HG03064 (cell line): ENCODE data around the gene SLC2A11.

Experiments
- ATAC-seq: cut with Tn5 transposase; IDR thresholded peaks from one replicate; pipeline ENCODE4 v1.9.1; 2021; ENCODE audit warnings: low read depth; ENCODE audit not compliant: unreplicated experiment

SLC2A11 gene

DNA sequence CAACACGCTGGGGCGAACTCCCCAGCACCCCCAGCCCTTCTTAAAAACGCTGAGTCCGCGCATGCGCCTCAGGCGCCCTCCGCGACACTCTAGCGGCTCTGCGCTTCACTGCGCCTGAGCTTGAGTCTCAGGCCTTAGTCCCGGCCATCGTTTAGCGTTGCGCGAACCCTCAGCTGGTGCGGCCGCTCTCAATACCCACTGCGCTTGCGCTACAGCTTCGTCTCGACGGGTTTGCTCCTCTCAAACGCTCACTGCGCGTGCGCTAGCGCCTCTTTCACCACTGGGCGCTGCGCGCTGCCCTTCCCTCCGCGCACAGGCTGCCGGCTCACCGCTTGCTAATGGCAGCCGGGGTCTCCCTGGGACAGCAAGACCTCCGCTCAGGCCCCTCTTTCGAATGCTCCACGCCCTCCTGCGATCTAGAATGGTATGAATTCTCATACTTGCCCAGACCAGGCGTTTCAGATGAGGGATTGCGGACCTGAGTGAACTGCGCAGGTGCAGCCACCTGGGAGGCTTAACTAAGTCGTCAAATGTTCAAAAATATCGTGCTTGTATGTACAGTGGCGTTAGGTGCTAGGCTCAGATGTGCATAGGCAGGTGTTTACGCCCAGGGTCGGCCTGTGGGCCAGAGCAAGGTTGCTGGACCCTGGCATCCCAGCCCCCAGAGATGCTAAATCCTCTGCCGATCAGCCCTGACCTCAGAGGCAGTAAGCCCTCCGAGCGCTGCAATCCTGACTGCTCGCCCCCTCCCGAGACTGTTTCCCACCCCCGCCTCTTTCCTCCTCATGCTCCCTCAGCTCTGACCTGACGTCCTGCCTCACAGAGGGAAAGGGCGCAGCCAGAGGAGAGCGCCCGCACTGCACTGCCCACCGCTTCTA is at the start of gene SLC2A11:
TSS of gene SLC2A11 (plus strand) at position 270 of the 878 bp plus-strand sequence. CDS start at position 395, 125 bp downstream.
- peak; percentile 90 for ATAC-seq

- no peak for ATAC-seq
These were observed 45.3 kb upstream of the SLC2A11 start for GRCh38 chr22:23812378-23812777.

DNA sequence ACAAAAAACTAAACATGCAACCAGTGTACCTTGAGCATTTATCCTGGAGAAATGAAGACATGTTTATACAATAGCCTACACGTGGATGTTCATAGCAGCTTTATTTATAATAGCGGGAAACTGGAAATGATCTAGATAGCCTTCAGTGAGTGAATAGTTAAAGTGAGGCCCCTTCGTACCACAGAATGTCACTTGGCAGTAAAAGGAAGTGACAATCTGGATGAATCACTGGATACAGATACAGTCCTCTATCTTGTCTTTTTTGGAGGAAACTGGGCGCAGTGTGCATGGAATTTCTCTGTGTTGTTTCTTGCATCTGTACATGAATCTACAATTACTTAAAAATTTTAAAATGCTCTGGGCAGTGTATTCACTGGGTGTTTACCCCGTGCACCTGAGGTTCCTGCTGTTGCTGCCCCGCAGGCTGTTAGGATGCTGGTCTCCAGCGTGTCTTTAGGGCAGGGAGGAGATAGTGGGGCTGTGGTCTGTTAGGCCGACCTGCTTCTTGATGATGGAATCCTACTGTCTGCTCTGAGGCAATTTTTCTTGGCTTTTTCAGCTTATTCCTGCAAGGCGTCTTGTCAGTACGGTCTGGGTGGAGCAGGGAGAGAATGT is 42.0 kb upstream of the SLC2A11 start:
- no peak for ATAC-seq

DNA sequence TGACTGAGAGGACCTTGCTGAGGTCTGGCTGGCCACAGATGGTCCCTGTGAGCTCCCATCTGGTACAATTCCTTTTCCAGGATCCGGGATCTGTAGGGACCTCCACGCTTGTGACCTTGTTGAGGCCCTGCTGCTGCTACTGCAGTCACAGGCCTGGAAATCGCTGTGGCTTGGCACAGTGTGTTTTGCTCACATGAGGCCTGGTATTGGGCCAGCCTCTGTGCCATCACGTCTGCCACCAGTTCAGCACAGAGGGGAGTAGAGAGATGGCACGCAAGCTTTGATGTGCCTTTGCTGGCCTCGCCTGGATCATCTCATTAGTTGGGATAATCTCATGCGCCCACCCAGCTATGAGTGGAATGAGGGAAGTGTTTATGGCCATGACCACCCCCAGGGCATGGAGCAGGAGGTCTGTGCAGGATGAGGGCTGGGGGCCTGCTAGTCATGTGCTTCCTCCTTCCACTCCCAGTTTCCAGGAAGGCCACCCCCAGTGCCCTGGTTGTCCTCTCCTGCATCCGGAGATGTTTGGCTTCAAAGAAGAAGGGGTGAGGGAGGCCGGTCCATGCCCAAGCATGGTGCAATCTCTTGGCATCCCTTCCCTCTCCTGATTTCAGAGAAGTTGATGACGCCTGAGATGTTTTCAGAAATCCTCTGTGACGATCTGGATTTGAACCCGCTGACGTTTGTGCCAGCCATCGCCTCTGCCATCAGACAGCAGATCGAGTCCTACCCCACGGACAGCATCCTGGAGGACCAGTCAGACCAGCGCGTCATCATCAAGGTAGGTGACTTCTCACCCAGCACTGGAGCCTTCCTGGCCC is 41.3 kb upstream of the SLC2A11 start:
- no peak for ATAC-seq

DNA sequence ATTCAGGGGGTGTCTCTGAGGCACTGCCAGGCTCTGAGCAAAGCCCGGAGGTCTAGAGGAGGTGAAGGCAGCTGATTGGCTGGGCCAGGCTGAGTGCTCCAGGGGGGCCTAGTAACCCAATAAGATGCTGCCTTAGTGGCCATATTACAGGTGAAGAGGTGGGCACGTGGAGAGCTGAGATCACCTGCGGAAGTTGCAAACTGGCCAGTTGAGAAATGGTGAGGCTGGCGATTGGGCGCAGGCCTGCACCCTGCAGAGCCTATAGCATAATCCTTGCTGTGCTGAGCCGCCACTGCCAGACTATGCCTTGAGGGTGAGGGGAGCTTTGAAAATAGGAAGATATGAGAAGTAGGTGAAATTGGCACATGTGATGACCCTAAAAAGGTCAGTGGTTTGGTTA is 40.5 kb upstream of the SLC2A11 start:
- ATAC-seq, result no peak

GRCh38 chr22:23818541-23818940 is 39.1 kb upstream of the SLC2A11 start:
- no peak for ATAC-seq

DNA sequence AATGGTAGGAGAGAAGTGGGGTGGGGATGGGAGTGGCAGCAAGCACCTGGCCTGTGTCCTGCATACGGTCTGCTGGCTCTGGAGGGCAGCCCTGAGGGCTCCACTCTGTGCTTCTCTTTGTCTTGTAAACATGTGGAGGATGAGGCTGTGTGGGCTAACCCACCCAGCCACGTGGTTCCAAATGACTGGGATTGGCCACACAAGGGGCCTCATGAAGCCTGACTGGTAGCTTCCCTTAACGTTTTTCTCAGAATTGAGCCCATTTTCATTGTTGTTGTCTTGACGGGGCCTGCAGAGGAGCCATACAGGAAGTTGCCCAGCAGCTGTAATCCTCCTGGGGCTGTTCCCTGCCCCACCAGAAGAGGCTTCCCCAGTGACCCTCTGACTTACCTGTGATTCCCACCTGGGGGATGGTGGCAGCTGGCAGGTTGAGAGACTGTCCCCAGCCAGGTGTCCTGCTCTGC is 36.9 kb upstream of the SLC2A11 start:
- ATAC-seq, result no peak

DNA sequence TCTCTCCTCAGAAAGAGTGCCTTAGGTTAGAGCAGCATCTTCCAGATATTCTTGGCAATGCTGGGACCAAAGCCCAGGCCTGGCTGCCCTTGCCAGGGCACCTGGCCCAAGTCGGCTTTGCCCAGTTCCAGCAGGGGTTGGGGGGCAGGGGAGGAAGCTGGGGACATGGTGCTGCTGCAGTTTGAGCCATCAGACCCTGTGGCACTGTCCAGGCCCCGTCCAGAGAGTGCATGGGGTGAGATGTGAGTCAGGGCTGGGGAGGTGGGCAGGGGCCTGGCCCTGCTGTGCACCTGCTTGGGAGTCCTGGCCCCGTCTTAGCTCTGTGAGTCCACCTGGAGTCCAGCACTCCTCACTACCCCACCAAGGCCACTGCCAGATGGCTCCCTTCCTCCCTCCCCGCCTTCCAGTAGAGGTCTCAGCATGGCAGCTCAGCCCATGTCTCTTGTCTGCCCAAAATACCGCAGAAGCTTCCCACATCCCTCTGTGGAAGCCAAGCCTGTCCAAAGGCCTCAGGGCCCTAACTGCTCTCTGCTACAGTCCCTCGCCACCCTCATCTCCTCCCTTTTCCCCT is 35.5 kb upstream of the SLC2A11 start:
- no peak for ATAC-seq

GRCh38 chr22:23823331-23823791 is 34.3 kb upstream of the SLC2A11 start:
- ATAC-seq, result no peak

- no peak for ATAC-seq
These were observed 33.0 kb upstream of the SLC2A11 start for GRCh38 chr22:23824476-23825245.

DNA sequence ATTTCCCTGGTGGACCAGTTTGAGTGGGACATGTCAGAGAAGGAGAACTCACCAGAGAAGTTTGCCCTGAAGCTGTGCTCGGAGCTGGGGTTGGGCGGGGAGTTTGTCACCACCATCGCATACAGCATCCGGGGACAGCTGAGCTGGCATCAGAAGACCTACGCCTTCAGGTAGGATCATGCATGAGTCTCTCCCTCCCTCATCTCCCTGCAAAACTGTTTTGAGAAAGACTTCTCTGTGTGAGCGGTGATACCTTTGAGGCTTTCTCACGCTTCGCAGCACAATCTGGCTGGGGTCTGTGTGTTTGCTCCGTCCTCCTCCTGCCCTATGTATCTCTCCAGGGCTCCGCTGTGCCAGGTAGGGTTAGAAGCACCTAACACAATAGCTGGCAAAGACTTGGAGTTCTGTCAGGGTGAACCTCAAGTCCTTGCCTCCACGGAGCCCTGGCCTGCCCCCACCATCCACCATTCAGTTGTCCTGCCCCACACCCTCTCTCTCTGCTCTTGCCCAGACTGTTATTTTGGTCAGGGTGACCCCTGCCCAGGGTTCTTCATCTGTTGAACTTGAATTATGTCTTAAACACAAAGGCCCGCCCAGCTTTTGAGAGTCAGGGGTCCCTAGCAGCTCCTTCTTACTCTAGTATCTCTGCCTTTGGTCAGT is 32.3 kb upstream of the SLC2A11 start:
- no peak for ATAC-seq

DNA sequence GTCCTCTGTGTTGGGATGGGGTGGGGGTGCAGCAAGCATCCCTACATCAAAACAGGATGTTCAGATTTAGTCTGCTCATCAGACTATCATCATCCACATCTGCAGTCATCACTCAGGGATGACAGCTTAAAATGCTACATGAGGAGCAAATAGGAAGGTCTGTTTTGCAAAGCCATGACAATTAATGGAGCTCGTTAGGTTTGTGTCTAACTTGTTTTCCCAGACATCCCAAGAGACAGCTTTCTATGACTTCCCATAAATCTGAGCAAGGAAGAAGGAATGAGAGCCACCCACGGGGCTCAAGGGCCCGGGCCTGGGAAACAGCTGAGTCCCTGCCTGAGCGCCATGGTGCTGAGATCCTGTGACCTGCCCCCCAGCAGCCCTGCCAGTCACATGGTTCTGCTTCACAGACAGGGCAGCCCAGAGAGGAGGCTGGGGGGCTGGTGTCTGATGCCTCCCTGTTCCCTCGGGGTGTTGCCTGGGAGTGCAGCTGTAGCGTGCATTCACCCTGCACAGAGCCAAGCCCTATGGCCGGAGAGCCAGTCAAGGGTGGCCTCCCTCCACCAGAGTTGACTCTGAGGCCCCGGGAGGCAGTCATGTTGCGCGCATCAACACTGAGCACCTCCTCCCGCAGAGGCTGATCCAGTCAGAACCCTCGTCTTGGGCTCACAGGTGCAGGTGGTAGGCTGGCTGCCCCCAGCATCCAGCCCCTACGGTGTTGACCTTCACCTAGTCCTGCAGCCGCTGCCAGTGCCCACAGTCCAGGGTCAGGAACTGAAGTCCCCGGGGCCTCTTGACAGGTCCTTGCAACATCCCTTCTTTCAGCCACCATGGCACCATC is 30.9 kb upstream of the SLC2A11 start:
- ATAC-seq, result no peak

DNA sequence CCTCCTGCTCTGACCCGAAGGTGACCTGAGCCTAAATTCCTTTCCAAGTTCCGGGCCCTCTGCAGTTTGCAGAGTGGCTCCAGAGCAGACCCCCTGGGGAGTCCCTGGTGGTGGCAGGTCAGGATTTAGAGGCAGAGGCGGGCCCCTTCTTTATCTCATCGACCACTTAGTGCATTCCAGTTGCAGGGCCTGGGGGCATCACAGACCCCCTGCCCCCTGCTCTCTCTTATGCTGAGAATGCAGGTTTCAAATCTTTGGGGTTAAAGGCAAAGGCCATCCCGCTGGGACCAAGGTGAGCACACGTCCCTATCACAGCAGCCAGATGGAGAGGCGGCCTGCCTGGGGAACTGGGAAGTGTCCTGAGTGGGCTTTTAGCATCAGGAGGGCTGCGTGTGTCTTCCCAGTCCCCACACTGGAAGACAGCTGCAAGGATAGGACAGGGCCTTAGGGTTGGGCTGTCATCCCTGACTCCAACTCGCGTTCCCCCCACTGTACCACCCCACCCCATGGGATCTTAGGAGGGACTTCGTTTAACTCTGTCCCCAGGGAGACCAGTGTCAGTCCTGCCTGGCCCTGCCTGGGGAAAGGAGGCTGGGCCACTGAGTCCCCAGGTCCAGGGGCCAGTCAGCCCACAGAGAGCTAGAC is 30.2 kb upstream of the SLC2A11 start:
- ATAC-seq, result no peak

DNA sequence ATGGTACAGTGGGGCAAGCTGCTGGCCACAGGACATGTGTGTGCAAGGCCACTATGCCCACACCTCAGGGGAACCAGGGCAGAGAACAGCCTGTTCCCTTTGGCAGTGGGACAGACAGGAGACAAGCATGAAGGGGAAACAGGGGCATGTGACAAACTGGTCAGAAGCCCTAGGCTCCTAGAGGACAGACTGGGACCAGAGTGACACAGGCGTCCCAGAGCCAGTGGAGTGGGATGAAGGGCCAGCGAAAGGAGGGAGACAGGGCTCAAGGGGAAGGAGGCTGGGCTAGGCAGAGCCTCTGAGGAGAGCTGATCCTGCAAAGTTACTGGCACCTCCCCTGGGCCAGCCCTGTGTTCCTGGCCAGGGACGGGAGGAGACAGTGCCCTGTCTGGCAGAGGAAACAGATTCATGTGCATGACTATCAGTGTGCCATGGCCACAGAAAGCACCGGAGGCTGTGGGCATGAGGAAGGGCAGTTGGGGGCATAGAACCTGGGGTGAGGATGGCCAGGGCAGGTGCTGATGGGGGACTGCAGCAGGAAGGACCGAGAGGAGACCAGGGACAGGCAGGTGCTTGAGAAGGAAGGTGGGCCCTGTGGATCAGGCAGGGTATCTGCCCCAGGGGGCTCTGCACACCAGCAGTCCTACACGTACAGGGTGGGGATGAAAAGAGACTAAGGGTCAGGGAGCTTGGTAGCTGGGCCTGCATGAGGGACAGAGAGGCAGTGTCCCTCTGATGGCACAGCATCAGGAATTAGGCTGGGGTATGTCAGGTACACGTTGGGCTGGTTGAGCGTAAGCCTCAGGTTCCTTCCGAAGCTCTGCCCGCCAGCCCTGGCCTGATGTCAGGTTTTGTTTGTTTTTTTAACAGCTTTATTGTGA is 28.6 kb upstream of the SLC2A11 start:
- no peak for ATAC-seq

GRCh38 chr22:23829845-23830372 is 27.8 kb upstream of the SLC2A11 start:
- no peak for ATAC-seq

GRCh38 chr22:23831261-23831660 is 26.4 kb upstream of the SLC2A11 start:
- ATAC-seq, result no peak

- ATAC-seq, result no peak
These were observed 25.9 kb upstream of the SLC2A11 start for GRCh38 chr22:23831781-23832180.
